DND-41 (cell line): ENCODE measurements around the gene MAPK1.

Experiments
- ATAC-seq: fragments of 200-7000 bp; cut with Tn5 transposase; 3 replicates; pipeline ENCODE4 v1.9.1; 2021; ENCODE audit warnings: low read depth; ENCODE audit not compliant: insufficient read depth
- DNase-seq: peaks from one replicate; pipeline ENCODE4 v3.0.0-alpha.2; 2020
- H2AFZ ChIP-seq: 2 replicates; pipeline ENCODE4 v1.6.0; 2012; ENCODE audit warnings: low read depth, low read length
- H3K27ac ChIP-seq: 2 replicates; pipeline ENCODE4 v1.5.1; 2012; ENCODE audit warnings: low read length, inconsistent platforms
- H3K27me3 ChIP-seq: fragments of 200-600 bp; sonication (generic); 2 replicates; pipeline ENCODE4 v1.6.0; 2012; ENCODE audit warnings: low read length, mild to moderate bottlenecking, inconsistent platforms; ENCODE audit not compliant: insufficient read depth, poor library complexity
- H3K36me3 ChIP-seq: 2 replicates; pipeline ENCODE4 v1.5.1; 2012; ENCODE audit warnings: low read length, inconsistent platforms; ENCODE audit not compliant: insufficient read depth
- H3K4me1 ChIP-seq: 2 replicates; pipeline ENCODE4 v1.5.1; 2012; ENCODE audit warnings: mild to moderate bottlenecking, low read length; ENCODE audit not compliant: insufficient read depth
- H3K4me2 ChIP-seq: 2 replicates; pipeline ENCODE4 v1.6.0; 2012; ENCODE audit warnings: mild to moderate bottlenecking, moderate library complexity, low read length, inconsistent platforms; ENCODE audit not compliant: insufficient read depth
- H3K4me3 ChIP-seq, 2 experiments: fragments of 200-600 bp in 1 of 2; shearing (Covaris generic) in 1 of 2; 2 replicates each; pipeline ENCODE4 v1.5.1; 2012 to 2016; ENCODE audit warnings: inconsistent platforms in 2 of 2, low read length in 2 of 2, mild to moderate bottlenecking in 2 of 2, low read depth in 1 of 2, moderate library complexity in 1 of 2
- H3K79me2 ChIP-seq: 2 replicates; pipeline ENCODE4 v1.6.0; 2012; ENCODE audit warnings: low read length, inconsistent platforms; ENCODE audit not compliant: insufficient read depth
- H3K9ac ChIP-seq: 2 replicates; pipeline ENCODE4 v1.6.0; 2012; ENCODE audit warnings: low read depth, mild to moderate bottlenecking, inconsistent platforms, low read length, moderate library complexity
- H3K9me3 ChIP-seq: 2 replicates; pipeline ENCODE4 v1.5.1; 2012; ENCODE audit warnings: low read length, moderate library complexity, mild to moderate bottlenecking, inconsistent platforms; ENCODE audit not compliant: insufficient read depth, severe bottlenecking
- H4K20me1 ChIP-seq: 2 replicates; pipeline ENCODE4 v1.6.0; 2012; ENCODE audit warnings: low read length; ENCODE audit not compliant: insufficient read depth
- EZH2 ChIP-seq: IDR thresholded peaks from 3 replicates; pipeline ENCODE4 v1.6.1; 2012; ENCODE audit warnings: borderline replicate concordance, low read depth, mild to moderate bottlenecking, moderate library complexity, low read length, inconsistent platforms; ENCODE audit not compliant: severe bottlenecking
- TF ChIP-seq, protein P1 (sequence below): IDR thresholded peaks from 2 replicates; pipeline ENCODE4 v1.5.1; 2012; ENCODE audit warnings: borderline replicate concordance, low read length, moderate library complexity, mild to moderate bottlenecking; ENCODE audit not compliant: poor library complexity, severe bottlenecking; ENCODE audit errors: extremely low read depth

Gene MAPK1

DNA sequence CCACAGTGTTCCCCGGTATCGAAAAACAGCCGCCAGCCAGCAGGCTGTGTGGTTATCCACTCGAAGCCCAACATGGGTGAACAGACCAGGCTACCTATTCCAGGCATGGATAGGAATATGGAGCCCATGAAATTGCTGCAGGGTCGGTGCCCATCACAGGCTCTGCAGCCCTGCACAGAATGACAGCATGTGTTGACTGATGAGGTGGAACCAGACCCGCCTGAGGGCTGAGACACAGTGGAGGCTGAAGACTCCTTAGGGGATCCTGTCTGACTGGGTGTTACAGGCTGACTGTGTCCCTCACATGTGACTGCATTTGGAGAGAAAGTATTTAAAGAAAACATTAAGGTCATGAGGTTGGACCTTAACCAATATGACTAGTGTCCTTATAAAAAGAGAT, 125.7 kb downstream of the MAPK1 start:
- Histone ChIP-seq H3K27me3 (no peaks in the 10 kb centered on the region), H3K4me1 (peaks cover 17% of the 10 kb centered on the region), H4K20me1 (no peaks in the 10 kb centered on the region), H3K27ac (no peak overlapping the region), H2AFZ (no peak overlapping the region), H3K9me3 (no peaks in the 10 kb centered on the region), H3K36me3 (no peaks in the 10 kb centered on the region), H3K4me3 (no peak overlapping the region), H3K79me2 (no peaks in the 10 kb centered on the region), H3K9ac (no peak overlapping the region), H3K4me2 (no peak overlapping the region)
- no peak for TF ChIP-seq EZH2
- TF ChIP-seq, protein P1, sequence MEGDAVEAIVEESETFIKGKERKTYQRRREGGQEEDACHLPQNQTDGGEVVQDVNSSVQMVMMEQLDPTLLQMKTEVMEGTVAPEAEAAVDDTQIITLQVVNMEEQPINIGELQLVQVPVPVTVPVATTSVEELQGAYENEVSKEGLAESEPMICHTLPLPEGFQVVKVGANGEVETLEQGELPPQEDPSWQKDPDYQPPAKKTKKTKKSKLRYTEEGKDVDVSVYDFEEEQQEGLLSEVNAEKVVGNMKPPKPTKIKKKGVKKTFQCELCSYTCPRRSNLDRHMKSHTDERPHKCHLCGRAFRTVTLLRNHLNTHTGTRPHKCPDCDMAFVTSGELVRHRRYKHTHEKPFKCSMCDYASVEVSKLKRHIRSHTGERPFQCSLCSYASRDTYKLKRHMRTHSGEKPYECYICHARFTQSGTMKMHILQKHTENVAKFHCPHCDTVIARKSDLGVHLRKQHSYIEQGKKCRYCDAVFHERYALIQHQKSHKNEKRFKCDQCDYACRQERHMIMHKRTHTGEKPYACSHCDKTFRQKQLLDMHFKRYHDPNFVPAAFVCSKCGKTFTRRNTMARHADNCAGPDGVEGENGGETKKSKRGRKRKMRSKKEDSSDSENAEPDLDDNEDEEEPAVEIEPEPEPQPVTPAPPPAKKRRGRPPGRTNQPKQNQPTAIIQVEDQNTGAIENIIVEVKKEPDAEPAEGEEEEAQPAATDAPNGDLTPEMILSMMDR = no peak
- no peak for ATAC-seq
- DNase-seq = no peak

DNA sequence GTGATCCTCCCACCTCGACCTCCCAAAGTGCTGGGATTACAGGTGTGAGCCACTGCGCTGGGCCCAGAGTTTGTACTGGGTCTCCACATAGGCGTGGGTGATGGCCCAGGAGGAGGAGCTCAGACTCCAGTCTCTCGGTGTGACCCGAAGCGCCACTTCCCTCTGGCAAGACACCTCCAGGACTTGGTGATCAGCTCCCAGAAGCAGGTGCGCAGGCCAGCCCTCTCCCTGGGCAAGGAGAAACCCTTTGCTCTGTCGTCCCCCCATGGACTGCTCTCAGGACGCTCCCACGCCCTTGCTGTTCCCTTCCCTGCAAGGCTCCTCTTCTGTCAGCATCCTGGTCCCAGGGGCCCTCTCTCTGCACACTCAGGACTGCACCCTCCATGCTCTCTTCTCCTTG, 126.4 kb downstream of the MAPK1 start:
- H3K9me3 ChIP-seq = no peaks in the 10 kb centered on the region
- H4K20me1 ChIP-seq = no peaks in the 10 kb centered on the region
- H3K27ac ChIP-seq = no peak overlapping the region
- H2AFZ ChIP-seq = no peak overlapping the region
- no peak overlapping the region for H3K9ac ChIP-seq
- H3K4me3 ChIP-seq = no peak overlapping the region
- H3K27me3 ChIP-seq = no peaks in the 10 kb centered on the region
- peaks cover 19% of the 10 kb centered on the region for H3K4me1 ChIP-seq
- ATAC-seq = no peak
- no peak for DNase-seq
- H3K4me2 ChIP-seq = no peak overlapping the region
- no peaks in the 10 kb centered on the region for H3K36me3 ChIP-seq
- H3K79me2 ChIP-seq = no peaks in the 10 kb centered on the region
- TF ChIP-seq EZH2 = no peak
- TF ChIP-seq, protein P1 = no peak

DNA sequence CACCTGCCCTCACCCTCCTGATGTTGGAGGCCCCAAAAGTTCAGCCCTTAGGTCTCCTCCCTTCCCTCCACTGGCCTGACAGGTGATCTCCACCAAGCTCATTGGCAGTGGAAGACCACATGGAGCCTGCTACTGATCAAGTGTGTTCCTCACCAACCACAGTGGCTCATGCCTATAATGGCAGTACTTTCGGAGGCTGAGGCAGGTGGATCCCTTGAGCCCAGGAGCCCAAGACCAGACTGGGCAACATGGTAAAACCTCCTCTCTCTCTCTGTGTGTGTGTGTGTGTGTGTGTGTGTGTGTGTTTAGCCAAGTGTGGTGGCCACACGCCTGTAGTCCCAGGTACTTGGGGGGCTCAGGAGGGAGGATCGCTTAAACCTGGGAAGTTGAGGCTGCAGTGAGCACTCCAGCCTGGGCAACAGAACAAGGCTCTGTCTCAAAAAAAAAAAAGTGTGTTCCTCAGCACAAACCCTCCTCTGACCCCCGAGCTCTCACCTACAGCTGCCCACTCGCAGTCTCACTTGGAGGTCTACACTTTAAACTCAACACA, 127.5 kb downstream of the MAPK1 start:
- TF ChIP-seq, protein P1 = no peak
- TF ChIP-seq EZH2 = no peak
- Histone ChIP-seq H3K27ac (no peak overlapping the region), H3K79me2 (peaks cover 4% of the 10 kb centered on the region), H3K4me3 (no peak overlapping the region), H3K36me3 (no peaks in the 10 kb centered on the region), H3K9ac (no peak overlapping the region), H3K4me1 (peaks cover 22% of the 10 kb centered on the region), H3K27me3 (no peaks in the 10 kb centered on the region), H2AFZ (no peak overlapping the region), H3K9me3 (no peaks in the 10 kb centered on the region), H3K4me2 (no peak overlapping the region), H4K20me1 (no peaks in the 10 kb centered on the region)
- DNase-seq = no peak
- no peak for ATAC-seq

DNA sequence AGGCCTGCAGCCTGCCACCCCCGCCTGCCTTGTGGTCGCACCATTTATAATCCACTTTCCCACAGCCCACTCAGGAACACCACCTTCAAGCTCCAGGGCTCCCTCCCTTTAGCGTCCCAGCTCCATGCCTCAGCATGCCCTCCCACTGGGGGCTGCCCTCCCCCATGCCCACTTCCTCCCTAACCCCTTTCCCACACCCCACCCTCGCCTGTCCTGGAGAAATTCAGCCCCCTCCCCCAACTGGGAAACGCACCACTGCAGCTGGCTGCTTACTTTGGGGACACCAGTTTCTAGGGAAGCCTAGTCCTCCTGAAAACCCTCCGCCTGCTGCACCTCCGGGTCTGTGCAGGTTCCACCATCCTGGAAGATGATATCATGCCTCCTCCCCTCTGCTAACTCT, 128.5 kb downstream of the MAPK1 start:
- DNase-seq (peak; percentile 29), ATAC-seq (no peak)
- Histone ChIP-seq H3K36me3 (peaks cover 2% of the 10 kb centered on the region; the same call in 1 of the 2 replicates), H4K20me1 (no peaks in the 10 kb centered on the region), H2AFZ (no peak overlapping the region), H3K9ac (no peak overlapping the region), H3K4me2 (no peak overlapping the region), H3K4me1 (peaks cover 31% of the 10 kb centered on the region), H3K27me3 (no peaks in the 10 kb centered on the region), H3K9me3 (no peaks in the 10 kb centered on the region), H3K27ac (no peak overlapping the region), H3K79me2 (peaks cover 13% of the 10 kb centered on the region), H3K4me3 (no peak overlapping the region)
- TF ChIP-seq, protein P1 = no peak
- TF ChIP-seq EZH2 = no peak
